Measurements from ENCODE around the gene ASPG.
A peak's percentile ranks its signal among the peaks of the same experiment; 100 is the strongest.

ASPG gene

DNA sequence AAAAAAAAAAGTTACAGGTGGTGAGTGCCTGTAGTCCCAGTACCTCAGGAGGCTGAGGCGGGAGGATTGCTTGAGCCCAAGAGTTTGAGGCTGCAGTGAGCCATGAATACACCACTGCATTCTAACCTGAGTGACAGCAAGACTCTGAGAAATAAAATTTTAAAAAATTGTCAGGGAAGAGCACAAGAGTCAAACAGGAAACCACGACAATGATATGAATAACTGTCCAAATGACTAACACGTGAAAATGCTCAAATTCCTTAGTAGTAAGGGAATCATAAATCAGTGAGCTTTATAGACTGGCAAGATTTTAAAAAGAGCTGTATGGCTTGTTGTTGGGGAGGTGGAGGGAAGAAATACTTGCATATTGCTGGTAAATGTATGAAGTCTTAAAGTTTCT is 12.9 kb upstream of the ASPG start:
- no peak for DNase-seq
- intact Hi-C loops (cut with DNase I): no loop called here

DNA sequence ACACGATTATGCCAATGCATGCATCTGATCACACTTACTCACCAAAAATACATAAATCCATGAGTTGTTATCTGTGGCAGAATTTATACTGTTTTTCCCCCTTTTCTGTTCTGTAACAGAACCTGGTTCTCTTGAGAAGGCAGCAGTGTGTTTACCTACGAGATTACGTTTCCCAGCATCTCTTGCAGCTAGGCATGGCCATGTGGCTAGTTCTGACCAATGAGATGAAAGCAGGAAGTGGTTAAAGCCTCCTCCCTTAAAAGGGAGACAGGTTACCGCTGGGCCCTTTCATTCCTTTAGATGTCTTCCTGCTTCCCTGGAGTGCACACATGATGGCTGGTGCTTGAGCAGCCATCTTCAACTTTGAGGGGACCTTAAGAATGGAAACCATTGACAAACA is 11.7 kb upstream of the ASPG start:
- no peak for DNase-seq
- intact Hi-C loops (cut with DNase I): no loop called here

DNA sequence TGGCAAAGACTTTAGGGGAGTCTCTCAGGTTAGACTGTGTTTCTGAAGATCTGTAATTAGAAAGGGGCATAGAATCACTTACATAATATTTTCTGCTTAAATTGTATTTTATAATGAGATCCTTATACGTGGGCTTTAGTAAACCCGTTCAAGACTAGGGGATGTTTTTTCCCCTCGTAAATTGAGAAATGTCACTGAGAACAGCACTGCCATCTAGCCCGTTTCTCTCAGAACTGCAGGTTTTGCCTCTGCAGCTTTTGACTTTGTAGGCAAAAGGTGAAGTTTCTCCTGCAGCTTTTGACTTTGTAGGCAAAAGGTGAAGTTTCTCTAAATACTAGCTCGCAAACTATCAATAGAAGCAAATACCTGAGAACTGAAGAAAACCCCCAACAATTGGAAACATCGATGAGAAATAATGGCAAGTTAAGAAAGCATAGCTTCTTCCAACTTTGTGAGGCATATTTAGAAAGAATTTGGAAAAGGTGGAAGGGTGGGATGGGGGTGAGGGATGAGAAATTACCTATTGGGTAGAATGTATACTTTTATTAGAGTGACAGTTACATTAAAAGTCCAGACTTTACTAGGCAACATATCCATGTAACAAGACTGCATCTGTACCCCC is 9.9 kb upstream of the ASPG start:
- intact Hi-C loops (cut with DNase I): no loop called here
- peak in 5 of 42 donors; percentile 7 to 52 (median 38) for DNase-seq

DNA sequence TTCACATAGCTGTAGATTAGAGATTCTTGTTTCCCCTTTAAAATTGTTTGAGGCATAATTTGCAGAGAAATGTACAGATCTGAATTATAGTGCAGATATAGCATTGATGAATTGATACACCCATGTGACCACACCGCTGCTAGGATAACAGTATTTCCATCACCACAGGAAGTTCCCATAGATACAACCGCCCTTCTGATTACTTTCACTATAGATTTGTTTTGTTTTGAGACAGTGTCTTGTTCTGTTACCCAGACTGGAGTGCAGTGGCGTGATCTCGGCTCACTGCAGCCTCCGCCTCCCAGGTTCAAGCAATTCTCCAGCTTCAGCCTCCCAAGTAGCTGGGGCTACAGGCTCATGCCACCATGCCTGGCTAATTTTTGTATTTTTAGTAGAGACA is 8.8 kb upstream of the ASPG start:
- no peak for DNase-seq
- intact Hi-C loops (cut with DNase I): no loop called here

DNA sequence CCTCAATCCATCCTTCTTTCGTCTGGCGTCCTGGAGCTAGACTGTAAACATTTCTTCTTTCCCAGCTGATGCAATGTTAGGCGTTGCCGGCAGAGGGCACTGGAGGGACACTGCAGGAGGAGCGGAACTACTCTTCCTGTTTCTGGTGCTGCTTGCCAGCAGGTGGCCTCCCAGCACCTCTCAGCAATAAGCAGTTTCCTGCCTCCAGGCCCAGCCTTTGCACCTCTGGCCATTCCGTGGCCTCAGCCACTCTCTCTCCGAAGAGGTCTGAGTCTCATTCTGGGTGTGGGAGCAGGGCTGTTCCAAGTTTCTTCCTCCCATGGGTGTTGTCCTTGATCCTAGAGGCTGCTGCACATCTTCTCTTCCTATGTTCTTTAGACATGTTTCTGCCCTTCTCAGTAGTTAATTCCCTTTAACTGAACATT is 7.5 kb upstream of the ASPG start:
- peak; percentile 76 to 94 (median 88) for DNase-seq
- intact Hi-C loops (cut with DNase I): no loop called here

DNA sequence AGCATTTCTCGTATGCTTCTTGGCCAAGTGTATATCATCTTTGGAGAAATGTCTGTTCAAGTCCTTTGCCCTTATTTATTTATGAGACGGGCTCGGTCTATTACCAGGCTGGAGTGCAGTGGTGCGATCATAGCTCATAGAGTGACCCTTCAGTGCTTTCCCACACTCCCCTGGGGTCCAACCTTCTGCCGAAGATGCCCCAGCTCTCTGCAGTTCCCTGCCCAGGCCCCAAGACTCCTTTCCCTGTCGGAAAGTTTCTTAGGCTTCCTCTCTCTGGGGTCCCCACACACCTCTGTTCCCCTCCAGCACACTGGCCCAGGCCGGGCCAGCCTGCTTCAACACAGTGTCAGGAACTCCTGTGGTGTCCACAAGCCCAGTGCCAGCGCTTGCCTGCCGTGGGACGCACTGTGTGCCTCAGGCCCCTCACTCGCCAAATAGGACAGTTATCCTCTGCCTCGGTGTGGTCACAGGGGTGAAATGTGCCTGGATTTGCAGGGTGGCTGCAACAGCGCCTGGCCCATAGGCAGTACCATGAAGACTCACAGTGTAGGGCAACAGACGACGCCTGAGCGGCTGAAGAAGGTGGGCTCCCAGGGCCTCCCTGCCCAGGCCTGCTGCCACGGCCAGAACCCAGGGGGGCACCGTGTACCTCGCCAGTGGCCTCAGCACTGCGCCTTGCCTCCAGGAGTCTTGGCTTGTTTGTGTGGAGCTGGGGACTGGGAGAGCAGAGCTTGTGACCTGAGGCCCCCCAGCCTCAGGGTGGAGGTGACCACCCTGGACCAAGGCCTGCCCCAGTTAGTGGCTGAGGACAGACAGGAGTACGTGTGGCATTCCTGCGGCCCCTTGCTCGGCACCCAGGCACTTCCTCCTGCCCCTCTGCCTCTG is 4.9 kb upstream of the ASPG start:
- DNase-seq: peak in 2 of 42 donors; percentile 14
- intact Hi-C loops (cut with DNase I): no loop called here

DNA sequence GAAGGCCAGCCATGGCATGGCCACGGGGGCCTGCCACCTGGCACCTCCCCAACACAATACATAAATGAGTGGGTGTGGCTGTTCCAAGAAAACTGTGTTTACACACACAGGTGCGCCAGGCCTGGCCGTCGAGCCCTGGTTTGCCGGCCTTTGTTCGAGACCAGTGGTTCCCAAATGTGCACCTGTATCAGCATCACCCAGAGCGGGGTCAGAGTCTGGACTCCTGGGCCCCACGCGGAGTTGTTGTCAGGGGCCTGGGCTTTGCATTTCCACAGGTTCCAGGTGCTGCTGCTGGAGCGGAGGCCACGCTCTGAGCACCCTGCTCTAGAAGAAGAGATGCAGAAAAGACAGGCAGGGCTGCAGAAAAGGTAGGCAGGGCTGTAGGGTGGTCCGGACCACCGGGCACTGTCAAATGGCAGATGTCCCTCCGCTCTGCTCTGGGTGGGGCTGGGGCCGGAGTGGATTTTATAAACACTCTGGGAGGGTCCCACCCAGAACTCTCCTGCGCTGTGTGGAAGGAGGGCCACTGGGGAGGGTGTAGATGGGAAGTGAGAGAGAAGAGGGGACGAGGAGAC is 4.2 kb upstream of the ASPG start:
- intact Hi-C loops (cut with DNase I): no loop called here
- DNase-seq: peak in 2 of 42 donors; percentile 10 to 21

DNA sequence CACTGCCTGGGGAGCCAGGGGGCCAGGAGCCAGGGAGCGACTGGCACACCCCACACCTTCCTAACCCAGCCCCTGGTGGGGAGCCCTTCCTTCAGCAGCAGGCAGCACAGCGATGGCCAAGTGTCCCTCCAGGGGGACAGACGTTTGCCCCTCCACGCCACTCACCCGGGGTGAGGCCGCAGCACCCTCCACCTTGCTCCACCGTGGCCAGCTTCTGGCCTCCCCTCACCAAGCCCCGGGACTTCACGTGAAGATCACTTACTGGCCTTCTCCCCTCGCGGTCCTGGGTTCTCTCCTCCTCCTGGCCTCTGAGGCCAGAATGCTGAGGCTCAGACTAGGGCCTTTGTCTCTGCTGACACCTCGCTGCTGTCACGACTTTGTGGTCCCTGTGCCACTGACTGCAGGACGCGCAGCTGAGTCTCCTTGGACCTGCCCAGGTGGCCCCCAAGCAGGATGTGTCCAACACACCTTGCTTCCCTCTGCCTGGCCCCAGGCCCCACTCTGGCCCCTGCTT is 3.5 kb upstream of the ASPG start:
- peak in 3 of 42 donors; percentile 9 to 40 (median 15) for DNase-seq
- intact Hi-C loops (cut with DNase I): no loop called here

DNA sequence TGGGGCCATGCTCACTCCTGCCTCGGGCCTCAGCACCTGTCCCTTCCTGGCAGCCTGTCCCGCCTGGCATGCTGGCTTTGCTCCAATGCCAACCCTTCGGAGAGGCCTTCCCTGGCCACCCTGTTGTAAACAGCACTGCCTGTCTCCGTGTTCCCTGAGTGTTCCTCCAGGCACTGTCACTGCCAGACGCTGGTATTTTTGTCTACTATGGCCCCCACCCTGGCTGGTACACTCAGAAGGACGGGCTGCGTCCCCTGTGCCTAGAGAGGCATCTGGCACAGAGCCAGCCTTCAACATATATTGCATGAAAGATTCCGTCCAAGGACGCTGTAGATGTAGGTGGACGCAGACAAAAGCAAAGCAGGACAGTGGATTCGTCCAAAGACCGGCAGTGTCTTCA is 2.7 kb upstream of the ASPG start:
- peak in 4 of 42 donors; percentile 2 to 22 (median 15) for DNase-seq
- intact Hi-C loops (cut with DNase I): no loop called here

DNA sequence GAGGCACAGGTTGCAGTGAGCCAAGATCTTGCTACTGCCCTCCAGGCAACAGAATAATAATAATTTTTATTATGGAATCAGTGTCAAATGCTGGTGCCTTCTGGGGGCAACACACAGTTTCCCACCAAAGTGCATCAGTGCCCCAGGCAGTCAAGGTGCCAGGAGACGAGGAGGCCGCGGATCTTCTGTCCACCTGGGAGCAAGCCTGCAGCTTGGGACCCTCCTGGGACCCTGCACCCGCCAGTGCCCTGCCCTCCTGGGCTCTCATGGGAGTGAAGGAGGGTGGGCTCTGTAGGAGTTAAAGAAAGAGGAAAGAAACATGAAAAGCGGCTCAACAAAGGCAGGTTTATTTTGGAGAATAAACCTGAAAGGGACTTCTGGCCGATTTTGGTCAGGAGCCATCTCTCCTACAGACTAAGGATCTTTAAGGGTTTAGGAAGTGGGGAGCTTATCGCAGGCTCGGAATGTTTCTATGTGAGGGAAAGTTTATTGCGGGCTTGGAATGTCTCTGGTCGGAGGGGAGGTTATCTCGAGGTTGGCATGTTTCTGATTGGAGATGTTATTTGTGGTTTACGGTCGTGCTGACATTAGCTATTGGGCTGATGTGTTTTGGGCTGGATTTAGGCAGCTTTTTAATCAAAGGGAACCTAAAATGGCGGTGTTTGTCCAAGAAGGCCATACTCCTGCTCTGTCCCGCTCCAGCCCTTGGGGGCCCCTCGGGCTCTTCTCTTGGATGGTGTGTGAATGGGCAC is 1.1 kb upstream of the ASPG start:
- intact Hi-C loops (cut with DNase I): no loop called here
- peak in 1 of 42 donors; percentile 4 for DNase-seq

DNA sequence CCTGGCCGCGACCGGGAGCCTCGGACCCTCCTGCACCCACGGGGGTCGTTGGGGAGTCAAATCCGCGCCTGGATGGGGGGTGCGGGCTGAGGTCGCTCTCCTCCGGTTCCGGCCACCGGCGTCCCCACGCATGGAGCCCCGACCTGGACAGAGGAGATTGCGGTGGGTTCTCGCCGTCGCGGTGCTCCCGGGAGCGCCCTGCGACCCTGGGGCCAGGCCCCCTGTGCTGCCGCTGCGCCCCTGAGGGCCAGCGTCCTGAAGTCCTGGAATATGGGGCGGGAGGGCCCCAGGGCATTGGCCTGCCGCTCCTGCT is 345 bp downstream of the ASPG start:
- peak in 3 of 42 donors; percentile 4 to 31 (median 10) for DNase-seq

DNA sequence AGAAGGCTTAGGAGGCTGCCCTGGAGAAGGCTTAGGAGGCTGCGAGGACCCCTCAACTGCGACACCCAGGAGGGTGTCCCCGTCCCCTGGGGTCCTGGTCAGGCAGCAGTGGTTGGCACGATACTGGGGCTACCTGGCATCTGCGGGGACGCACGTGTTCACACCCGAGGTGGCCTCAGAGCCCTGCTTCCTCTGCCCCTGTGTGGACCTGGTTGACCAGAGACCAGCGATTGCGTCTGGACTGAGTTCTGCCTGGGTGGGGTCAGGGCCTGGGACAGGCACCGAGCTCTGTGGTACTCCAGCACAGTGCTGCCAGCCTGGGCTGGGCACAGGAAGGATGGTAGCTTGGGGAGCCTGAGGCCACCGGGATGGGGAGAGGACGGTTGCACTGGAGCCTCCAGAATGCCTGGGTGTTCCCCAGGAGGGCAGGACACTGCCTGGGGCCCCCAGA is 735 bp downstream of the ASPG start:
- intact Hi-C loops (cut with DNase I): no loop called here
- peak in 4 of 42 donors; percentile 8 to 36 (median 12) for DNase-seq

More for the DNA sequence above, 345 bp downstream of the ASPG start:
- intact Hi-C loops (cut with DNase I): no loop called here

DNA sequence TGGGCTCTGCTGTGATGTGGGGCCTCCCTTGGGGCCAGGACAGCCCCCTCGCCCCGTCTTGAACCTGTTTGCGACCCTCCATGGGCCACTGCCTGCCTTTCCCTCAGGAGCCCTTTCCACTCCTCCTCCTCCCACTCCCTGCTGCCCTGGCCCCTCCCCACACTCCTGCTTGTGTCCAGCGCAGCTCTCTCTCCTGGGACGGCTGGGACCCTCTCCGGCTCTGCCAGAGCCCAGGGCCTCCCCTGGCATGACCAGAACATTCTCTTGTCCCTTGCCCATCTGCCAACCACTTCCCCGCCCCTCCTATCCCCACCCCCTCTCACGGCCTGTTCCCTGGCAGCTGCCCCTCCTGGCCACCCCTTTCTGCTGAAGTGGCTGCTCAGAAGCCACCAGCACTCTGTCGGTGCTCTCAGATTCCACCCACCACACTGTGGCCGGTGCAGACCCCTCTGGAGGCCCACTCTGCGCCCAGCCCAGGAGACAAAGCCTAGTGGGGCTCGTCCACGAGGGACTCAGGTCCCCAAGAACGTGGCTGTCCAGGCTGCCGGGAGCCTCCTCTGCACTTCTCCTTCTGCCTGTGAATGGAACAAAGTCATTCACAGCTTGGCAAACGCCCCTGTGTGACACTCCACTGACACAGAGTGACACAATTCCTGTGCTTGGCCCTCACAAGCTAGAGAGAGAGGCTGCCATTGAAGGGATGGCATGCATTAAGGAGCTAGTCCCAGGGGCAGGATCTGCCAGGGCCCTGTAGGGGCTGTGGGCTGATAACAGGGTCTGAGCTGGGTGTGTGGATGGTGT is 1.4 kb downstream of the ASPG start:
- DNase-seq: peak in 4 of 42 donors; percentile 2 to 15 (median 10)
- intact Hi-C loops (cut with DNase I): no loop called here

DNA sequence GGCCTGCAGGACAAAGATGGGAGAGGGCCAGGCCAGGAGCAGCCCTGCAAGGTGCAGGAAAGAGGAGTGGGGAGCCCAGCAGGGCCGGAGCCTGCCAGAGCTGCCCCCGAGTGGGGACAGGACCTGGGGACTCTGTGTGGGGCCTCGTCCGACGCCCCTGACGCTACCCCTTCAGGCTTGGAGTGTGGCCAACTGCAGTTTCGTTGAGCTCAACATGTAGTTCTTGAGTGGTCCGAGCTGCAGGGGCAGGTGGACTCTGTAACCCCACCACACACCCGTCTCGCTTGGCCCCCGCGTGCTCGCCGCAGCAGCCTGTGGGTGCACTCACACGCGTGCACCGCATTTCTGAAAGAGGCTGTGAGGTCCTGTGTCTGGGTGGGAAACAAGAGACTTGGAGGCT is 2.0 kb downstream of the ASPG start:
- intact Hi-C loops (cut with DNase I): no loop called here
- DNase-seq: peak in 2 of 42 donors; percentile 6 to 9

DNA sequence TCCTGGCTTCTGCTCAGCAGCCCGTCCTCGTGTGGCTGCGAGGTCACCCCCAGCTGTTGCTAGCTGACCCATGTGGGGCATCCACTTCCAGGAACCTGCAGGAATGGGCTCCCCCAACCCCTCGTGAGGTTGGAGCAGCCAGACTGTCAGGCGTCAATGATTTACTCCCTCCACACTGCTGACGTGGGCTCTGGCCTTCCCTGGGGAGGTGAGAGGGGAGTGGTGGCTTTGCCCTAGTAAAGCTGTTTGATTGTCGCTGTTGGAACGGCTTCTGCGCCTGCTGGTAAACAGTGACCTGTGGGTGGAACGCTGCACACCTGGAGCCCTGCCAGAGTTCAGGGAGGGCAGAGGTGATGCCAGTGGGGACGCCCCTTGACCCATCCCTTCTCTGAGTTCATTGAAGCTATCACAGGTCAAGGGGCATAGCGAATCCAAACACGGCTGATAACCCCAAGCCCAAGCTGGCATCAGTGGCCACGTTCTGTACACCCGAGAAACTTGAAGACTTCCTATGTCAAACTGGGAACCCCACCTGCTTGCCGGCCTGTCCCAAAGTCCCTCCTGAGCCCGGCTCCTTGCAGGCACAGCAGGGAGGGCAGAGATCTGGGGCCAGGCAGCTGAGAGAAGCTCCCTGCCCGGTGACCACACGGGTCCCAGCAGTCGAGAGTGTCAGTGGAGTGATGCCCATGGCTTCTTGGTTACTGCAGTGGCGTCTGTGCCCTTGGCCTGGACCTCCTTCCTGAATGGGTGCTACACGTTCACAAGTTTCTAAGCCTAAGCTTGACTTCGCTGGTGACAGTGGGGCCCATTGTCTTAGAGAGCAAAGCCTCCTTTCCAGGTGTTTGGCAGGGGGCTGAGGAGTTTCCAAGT is 2.7 kb downstream of the ASPG start:
- DNase-seq: peak in 2 of 42 donors; percentile 8 to 12
- intact Hi-C loops (cut with DNase I): no loop called here

DNA sequence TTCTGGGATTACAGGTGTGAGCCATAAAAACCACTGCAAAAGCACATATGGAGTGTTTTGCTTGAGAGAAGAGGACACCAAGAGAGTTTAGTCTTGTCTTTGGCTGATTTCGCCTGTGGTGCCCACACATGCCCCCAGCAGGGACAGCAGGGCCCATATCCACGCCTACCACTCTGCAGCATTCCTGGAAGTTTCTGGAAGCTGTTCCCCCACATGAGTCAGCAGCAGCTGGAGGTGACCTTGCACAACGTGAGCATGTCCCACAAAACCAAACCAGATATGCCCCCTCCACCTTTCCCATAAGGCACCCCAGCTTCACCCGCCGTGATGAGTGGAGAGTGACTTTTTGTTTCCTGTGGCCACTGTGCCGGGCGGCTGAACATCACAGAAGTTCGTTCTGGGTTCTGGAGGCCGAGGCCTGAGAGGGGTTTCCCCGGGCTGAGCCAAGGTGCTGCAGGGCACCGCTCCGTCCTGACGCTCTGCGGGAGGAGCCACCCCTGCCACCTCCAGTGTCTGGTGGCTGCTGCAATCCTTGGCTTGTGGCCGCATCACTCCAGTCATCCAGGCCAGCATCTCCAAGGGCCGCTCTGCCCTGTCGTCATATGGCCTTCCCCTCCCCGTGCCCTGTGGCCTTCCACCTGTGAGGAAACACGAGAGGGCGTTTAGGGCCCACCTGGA is 4.7 kb downstream of the ASPG start:
- peak in 1 of 42 donors; percentile 10 for DNase-seq
- intact Hi-C loops (cut with DNase I): no loop called here

Data from head of caudate nucleus (tissue), 42 donors.